K562 (cell line): ENCODE measurements around the gene SIMC1. TPM values are rescaled to one million over a fixed set of nuclear protein-coding genes. Genes with fewer than 3 reads are reported as not detected.
A peak's percentile ranks its signal among the peaks of the same experiment; 100 is the strongest.

Experiments
- ARID2 ChIP-seq: fragments of 450-650 bp; IDR thresholded peaks from 2 replicates; pipeline ENCODE4 v1.6.1; 2017; ENCODE audit warnings: antibody characterized with exemption, mild to moderate bottlenecking
- CEBPG ChIP-seq, 3 experiments: fragments of 200-800 bp in 1 of 3; sonication (Bioruptor generic) in 1 of 3; sonication (generic) in 1 of 3; formaldehyde crosslinking in 1 of 3; IDR thresholded peaks in 2 of 3; conservative IDR thresholded peaks in 1 of 3; 2 replicates each; pipeline versions ENCODE4 v1.6.1 to v1.8.0; 2016 to 2022; ENCODE audit warnings: missing compliant biosample characterization in 2 of 3, missing genetic modification characterization in 2 of 3, mild to moderate bottlenecking in 1 of 3, missing genetic modification reagents in 1 of 3
- EHMT2 ChIP-seq: fragments of 450-650 bp; IDR thresholded peaks from 2 replicates; pipeline ENCODE4 v1.6.1; 2018; ENCODE audit warnings: antibody characterized with exemption
- FOSL1 ChIP-seq: fragments of 200-800 bp; sonication (Bioruptor generic); conservative IDR thresholded peaks from 2 replicates; pipeline ENCODE4 v1.6.1; 2016; ENCODE audit warnings: missing genetic modification characterization, missing compliant biosample characterization
- FOXJ2 ChIP-seq: fragments of 200-800 bp; sonication (Bioruptor generic); IDR thresholded peaks from 2 replicates; pipeline ENCODE4 v1.6.1; 2016; ENCODE audit warnings: missing genetic modification characterization, missing compliant biosample characterization
- FOXK2 ChIP-seq, 2 experiments: fragments of 450-650 bp; IDR thresholded peaks in 1 of 2; conservative IDR thresholded peaks in 1 of 2; 2 replicates each; pipeline ENCODE4 v1.6.1; 2016; ENCODE audit warnings: low read depth in 2 of 2, mild to moderate bottlenecking in 1 of 2
- GMEB1 ChIP-seq: fragments of 250-450 bp; sonication (Bioruptor Pico); IDR thresholded peaks from 2 replicates; pipeline ENCODE4 v1.4.0; 2020; ENCODE audit warnings: mild to moderate bottlenecking
- KDM4B ChIP-seq, 2 experiments: fragments of 450-650 bp in 1 of 2; sonication (generic) in 1 of 2; IDR thresholded peaks; 2 replicates each; pipeline ENCODE4 v1.6.1; 2016 to 2017; ENCODE audit warnings: borderline replicate concordance in 2 of 2, antibody characterized with exemption in 1 of 2, low read depth in 1 of 2, mild to moderate bottlenecking in 1 of 2
- MBD2 ChIP-seq: sonication (generic); IDR thresholded peaks from 2 replicates; pipeline ENCODE4 v1.6.1; 2016; ENCODE audit warnings: low read depth, borderline replicate concordance
- MYNN ChIP-seq, 2 experiments: sonication (generic); formaldehyde crosslinking in 1 of 2; IDR thresholded peaks; 2 replicates each; pipeline versions ENCODE4 v1.5.0 to v1.6.1; 2016 to 2020; ENCODE audit warnings: antibody characterized with exemption in 1 of 2, missing genetic modification reagents in 1 of 2
- NCOA1 ChIP-seq: fragments of 450-650 bp; IDR thresholded peaks from 2 replicates; pipeline ENCODE4 v1.6.1; 2016; ENCODE audit warnings: low read depth
- POLR3A ChIP-seq: IDR thresholded peaks from 2 replicates; pipeline ENCODE4 v1.6.1; 2011; ENCODE audit warnings: borderline replicate concordance, mild to moderate bottlenecking, moderate library complexity; ENCODE audit not compliant: insufficient read length, insufficient read depth; ENCODE audit errors: extremely low read depth
- PTBP1 ChIP-seq: fragments of 200-400 bp; formaldehyde crosslinking; IDR thresholded peaks from 2 replicates; pipeline ENCODE4 v1.6.1; 2017; ENCODE audit warnings: low read depth, low read length
- PTTG1 ChIP-seq: fragments of 450-650 bp; IDR thresholded peaks from 2 replicates; pipeline ENCODE4 v1.6.1; 2016; ENCODE audit warnings: low read depth, mild to moderate bottlenecking, missing genetic modification characterization, missing compliant biosample characterization
- SETDB1 ChIP-seq: IDR thresholded peaks from one replicate; pipeline ENCODE4 v1.6.1; 2012; ENCODE audit warnings: low read length, control low read depth, inconsistent platforms
- STAG1 ChIP-seq: sonication (generic); formaldehyde crosslinking; IDR thresholded peaks from 2 replicates; pipeline ENCODE4 v1.5.0; 2020; ENCODE audit warnings: missing genetic modification reagents, borderline replicate concordance
- TARDBP ChIP-seq: fragments of 450-650 bp; IDR thresholded peaks from 2 replicates; pipeline ENCODE4 v1.6.1; 2016
- THRA ChIP-seq: fragments of 450-650 bp; IDR thresholded peaks from 2 replicates; pipeline ENCODE4 v1.6.1; 2017; ENCODE audit warnings: mild to moderate bottlenecking, moderate library complexity
- ZBTB7A ChIP-seq: IDR thresholded peaks from 2 replicates; pipeline ENCODE4 v1.6.1; 2011; ENCODE audit warnings: low read depth, mild to moderate bottlenecking, low read length, moderate library complexity, borderline replicate concordance; ENCODE audit not compliant: control insufficient read depth
- ZBTB8A ChIP-seq: fragments of 450-650 bp; IDR thresholded peaks from 2 replicates; pipeline ENCODE4 v1.6.1; 2018; ENCODE audit warnings: mild to moderate bottlenecking, moderate library complexity; ENCODE audit not compliant: partially characterized antibody
- ZNF431 ChIP-seq: sonication (generic); formaldehyde crosslinking; IDR thresholded peaks from 2 replicates; pipeline ENCODE4 v1.8.0; 2022; ENCODE audit warnings: mild to moderate bottlenecking, missing genetic modification reagents
- ZNF766 ChIP-seq: fragments of 200-800 bp; sonication (Bioruptor generic); conservative IDR thresholded peaks from 2 replicates; pipeline ENCODE4 v1.6.1; 2016; ENCODE audit warnings: missing genetic modification characterization, missing compliant biosample characterization
- polyA plus RNA-seq, 8 experiments: library from polyadenylated mRNA; depleted of rRNA in 4 of 8; stranded (reverse) in 5 of 8; unstranded in 3 of 8; fragments of >200 nt; fragmentation: Nextera tagmentation in 2 of 8; fragmentation: Illumina TruSeq in 1 of 8; extraction: Ambion mirVana in 2 of 8; extraction: Trizol in 1 of 8; gene quantifications; 2 replicates each; pipeline versions ENCODE4 v1.2.1 to v1.2.3, GENCODE V29; 2011 to 2014; ENCODE audit warnings: inconsistent platforms in 1 of 8, missing spikeins in 1 of 8
- total RNA-seq, 7 experiments: library from RNA; depleted of rRNA in 6 of 7; stranded (reverse); fragments of >200 nt in 6 of 7; fragmentation: Illumina TruSeq in 2 of 7; extraction: Trizol in 2 of 7; gene quantifications; 2 replicates each; pipeline versions ENCODE4 v1.2.1 to v1.2.3, GENCODE V29; 2011 to 2021; ENCODE audit warnings: low replicate concordance in 1 of 7
- TF ChIP-seq, protein P1 (sequence below): fragments of 250-450 bp; sonication (Bioruptor Pico); IDR thresholded peaks from 2 replicates; pipeline ENCODE4 v1.5.0; 2022; ENCODE audit warnings: mild to moderate bottlenecking

SIMC1 gene
- total and polyA plus RNA-seq, 9 of the 15 experiments (the other 6 are each of a cell fraction or from before 2014, with no cell fraction given): 7.2 to 36.3 (median 14.7) TPM

DNA sequence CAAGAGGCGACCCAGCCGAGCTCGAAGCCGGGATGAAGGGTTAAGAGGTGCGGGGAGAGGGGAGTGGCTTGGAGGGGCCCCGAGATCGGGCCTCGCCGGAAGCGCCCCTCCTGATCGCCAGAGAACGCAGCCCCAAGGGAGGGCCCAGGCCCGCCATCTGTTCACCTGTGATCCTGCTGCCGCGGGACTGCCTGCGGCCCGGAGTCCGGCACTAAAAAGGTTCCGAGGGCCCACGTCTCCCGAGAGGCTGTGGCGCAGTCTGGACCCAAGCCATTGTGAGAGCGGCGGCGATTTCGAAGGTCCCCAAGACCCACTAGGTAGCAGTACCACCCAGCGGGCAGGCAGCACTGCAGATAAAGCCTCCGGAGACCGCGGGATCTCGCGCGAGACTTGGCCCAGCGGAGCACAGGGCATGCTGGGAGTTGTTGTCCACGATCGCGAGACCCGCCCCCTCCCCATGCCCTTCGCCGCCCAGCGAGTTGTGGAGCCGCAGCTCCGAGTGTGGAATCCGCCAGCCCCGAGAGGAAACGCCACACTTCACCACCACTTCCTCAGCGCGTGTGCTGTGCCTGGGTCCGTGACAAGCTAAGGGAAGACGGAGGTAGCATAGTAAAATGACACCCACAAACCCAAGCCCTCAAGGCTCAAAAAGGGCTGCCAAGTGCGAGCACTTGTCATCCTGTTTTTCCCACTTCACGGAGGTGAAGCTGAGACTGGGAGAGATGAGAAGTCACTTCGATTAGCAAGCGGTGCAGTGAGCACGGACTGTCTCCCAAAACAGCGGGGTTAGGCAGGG lies 123.4 kb downstream of the SIMC1 start, which contains the start of gene KIAA1191 (continued):
- TF ChIP-seq, protein P1, sequence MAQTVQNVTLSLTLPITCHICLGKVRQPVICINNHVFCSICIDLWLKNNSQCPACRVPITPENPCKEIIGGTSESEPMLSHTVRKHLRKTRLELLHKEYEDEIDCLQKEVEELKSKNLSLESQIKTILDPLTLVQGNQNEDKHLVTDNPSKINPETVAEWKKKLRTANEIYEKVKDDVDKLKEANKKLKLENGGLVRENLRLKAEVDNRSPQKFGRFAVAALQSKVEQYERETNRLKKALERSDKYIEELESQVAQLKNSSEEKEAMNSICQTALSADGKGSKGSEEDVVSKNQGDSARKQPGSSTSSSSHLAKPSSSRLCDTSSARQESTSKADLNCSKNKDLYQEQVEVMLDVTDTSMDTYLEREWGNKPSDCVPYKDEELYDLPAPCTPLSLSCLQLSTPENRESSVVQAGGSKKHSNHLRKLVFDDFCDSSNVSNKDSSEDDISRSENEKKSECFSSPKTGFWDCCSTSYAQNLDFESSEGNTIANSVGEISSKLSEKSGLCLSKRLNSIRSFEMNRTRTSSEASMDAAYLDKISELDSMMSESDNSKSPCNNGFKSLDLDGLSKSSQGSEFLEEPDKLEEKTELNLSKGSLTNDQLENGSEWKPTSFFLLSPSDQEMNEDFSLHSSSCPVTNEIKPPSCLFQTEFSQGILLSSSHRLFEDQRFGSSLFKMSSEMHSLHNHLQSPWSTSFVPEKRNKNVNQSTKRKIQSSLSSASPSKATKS (CRISPR knock-in tag): no peak
- no peak for TF ChIP-seq KDM4B (IDR thresholded peaks at IDR 0.05; ENCODE audit: borderline replicate concordance in 2 of 2, low read depth in 1 of 2)
- TF ChIP-seq MYNN (IDR thresholded peaks at IDR 0.05): peak; percentile 71; the same call in 1 of the 2 replicates
- no peak for TF ChIP-seq MYNN (CRISPR knock-in tag; IDR thresholded peaks at IDR 0.05)
- TF ChIP-seq TARDBP: 0 out of 2 replicates have a peak, but pooled peaks have one; percentile 23
- no peak for TF ChIP-seq ARID2
- no peak for TF ChIP-seq CEBPG (CRISPR knock-in tag; IDR thresholded peaks at IDR 0.05)
- TF ChIP-seq CEBPG (tag; conservative IDR thresholded peaks at IDR 0.05 in 1 of 2, IDR thresholded peaks at IDR 0.05 in 1 of 2): no peak
- TF ChIP-seq EHMT2: no peak
- no peak for TF ChIP-seq PTTG1 (tag)
- no peak for TF ChIP-seq SETDB1
- TF ChIP-seq MBD2: peak; percentile 66; the same call in 1 of the 2 replicates
- no peak for TF ChIP-seq THRA
- no peak for TF ChIP-seq ZNF766 (CRISPR knock-in tag)
- TF ChIP-seq STAG1: no peak
- TF ChIP-seq ZBTB7A: peak; percentile 50; the same call in 1 of the 2 replicates
- no peak for TF ChIP-seq FOXJ2 (tag)
- peak; percentile 39 to 66; a peak in 3 of 4 replicates for TF ChIP-seq FOXK2 (conservative IDR thresholded peaks at IDR 0.05 in 1 of 2, IDR thresholded peaks at IDR 0.05 in 1 of 2; ENCODE audit: low read depth in 2 of 2)
- 0 out of 2 replicates have a peak, but pooled peaks have one; percentile 9 for TF ChIP-seq FOSL1
- TF ChIP-seq PTBP1: no peak
- TF ChIP-seq NCOA1: peak; percentile 13; the same call in 1 of the 2 replicates
- no peak for TF ChIP-seq ZBTB8A
- no peak for TF ChIP-seq GMEB1
- TF ChIP-seq ZNF431 (CRISPR knock-in tag): no peak; the same call in 1 of the 2 replicates
- no peak for TF ChIP-seq POLR3A
